Skeletal muscle cell (primary cell): ENCODE data around the gene GRIA4.
A peak's percentile ranks its signal among the peaks of the same experiment; 100 is the strongest.

Experiments
- DNase-seq: peaks from one replicate; pipeline ENCODE4 v3.0.0-alpha.2; 2010; ENCODE audit warnings: low read depth
- H3K4me3 ChIP-seq: 2 replicates; pipeline ENCODE4 v1.5.1; 2011; ENCODE audit warnings: low read depth, mild to moderate bottlenecking, control low read depth, low read length, moderate library complexity

The GRIA4 gene

DNA sequence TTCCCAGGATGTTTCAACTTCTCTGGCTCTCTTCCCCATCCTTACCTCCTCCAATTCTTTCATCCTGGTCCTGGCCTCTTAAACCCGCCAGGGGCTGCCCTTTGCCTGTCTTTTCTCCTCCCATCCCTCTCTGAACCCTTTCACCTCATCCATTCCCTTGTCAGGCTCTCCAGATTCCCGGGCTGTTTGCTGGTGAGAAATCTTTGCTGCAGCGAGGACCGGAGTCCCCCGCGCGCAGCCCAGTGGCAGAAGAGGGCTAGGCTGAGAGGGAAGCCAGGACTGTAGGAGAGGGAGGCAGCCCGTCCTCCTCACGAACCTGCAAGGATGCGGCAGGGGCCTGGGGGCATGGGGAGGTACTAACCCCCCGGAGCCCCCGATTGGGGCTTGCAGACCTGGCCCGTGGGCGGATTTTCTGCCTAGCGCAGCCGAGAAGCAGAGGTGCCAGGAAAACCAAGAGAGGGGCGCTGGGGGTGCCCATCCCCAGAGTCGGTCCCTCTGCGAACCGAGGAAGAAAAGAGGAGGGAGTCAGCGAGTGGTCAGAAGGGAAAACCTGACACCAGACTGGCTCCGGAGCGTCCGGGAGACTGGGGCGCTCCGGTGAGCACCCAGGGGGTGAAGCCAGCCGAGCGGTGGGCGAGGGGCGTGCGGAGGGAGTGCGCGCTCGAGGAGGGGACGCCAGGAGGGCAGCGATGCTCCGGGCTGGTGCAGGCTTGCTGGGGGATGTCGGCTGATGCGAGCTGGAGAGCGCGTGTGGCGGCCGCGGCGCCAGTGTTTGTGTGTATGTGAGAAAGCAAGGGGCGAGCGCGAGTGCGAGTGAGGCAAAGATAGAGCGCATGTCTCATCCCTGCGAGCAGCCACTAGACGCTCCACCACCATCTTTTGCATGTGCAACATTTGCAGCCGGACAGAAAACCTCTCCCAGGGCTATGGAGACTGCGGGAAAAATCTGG is at the start of gene GRIA4:
GRIA4 (plus strand) TSS at position 242 of the 950 bp plus-strand sequence. CDS start 925 bp downstream, outside the sequence.
- no peak for DNase-seq
- peak within 1 kb of the TSS; percentile 54 for H3K4me3 ChIP-seq

DNA sequence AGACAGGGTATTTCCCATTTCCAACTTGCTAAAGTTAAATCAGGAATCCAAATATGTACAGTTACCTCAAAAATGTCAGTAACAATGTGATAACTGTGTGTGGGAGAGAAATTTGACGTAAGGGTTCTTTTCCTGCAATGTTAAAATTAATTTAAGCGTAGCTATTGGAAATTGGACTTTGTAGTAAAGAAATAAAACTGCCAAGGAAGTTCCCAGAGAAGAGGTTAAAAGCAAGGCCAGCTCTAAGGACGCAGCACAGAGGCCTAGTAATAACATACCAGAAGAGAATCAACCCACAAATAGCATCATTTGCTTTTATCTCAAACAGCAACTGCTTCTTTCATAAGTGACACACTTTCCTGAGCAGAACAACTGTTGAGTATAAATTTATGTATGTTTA is 36.8 kb upstream of the GRIA4 start:
- no peak for DNase-seq
- H3K4me3 ChIP-seq, result no peak overlapping the region

DNA sequence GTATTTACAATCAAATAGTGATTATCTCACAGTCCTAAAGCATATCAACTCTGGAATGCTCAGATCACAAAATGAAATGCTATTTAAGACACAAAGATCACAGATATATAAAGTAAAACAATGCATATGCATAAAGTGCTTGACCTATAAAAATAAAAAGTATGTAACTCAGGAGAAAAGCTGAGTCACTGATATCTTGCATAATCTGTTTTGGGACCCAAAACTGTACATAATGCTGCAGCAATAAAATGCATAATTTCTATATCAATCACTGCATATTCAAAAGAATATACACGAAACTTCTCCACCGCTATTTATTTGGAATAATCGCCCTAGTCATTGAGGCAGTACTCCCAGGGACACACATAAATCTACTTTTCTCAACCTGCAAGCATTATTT is 34.9 kb upstream of the GRIA4 start:
- no peak for DNase-seq
- H3K4me3 ChIP-seq, result no peak overlapping the region

DNA sequence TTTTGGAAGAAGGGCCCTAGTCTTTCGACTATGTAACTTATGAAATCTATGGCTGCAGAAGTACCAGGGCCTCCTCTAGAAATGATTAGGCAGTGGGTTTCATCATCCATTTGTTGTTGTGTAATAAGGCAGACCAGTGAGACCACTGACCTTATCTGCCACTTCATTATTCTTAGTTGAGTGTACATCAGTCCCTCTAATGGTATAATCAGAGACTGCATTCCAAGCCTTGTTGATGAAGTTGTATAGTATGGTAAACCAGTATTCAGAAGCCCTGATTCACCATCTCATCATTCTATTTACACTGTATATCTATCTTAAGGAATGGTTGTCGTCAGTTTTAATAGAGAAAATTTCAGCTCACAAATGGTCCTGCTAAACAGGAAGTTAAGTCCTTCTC is 32.2 kb upstream of the GRIA4 start:
- H3K4me3 ChIP-seq, result no peak overlapping the region
- peak; percentile 25 for DNase-seq

DNA sequence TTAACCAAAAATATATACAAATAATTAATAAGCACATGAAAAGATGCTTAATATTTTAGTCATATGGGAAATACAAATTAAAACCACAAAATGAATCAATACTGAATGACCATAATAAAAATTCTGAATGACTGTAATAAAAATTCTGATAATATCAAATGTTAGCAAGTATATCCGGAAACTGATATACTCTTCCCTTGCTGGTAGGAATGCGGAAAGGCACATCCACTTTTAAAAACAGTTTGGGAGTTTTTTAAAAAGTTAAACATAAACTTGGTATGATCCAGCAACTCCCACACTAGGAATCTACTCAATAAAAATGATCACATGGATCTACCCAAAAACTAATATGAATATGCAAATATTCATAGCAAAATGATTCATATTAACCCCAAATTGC is 30.8 kb upstream of the GRIA4 start:
- DNase-seq, result no peak
- H3K4me3 ChIP-seq, result no peak overlapping the region

DNA sequence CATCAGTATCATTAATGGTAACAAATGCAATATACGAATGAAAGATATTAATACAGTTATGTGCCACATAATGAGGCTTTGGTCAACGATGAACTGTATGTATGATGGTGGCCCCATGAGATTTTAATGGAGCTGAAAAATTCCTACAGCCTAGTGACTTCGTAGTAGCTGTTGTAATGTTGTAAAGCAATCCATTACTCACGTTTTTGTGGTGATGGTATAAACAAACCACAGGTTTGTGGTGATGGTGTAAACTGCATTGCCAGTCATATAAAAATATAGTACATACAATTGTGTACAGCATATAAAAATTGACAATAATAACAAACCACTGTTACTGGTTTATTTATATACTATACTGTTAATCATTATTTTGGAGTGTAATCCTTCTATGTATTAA is 27.4 kb upstream of the GRIA4 start:
- H3K4me3 ChIP-seq, result no peak overlapping the region
- no peak for DNase-seq

DNA sequence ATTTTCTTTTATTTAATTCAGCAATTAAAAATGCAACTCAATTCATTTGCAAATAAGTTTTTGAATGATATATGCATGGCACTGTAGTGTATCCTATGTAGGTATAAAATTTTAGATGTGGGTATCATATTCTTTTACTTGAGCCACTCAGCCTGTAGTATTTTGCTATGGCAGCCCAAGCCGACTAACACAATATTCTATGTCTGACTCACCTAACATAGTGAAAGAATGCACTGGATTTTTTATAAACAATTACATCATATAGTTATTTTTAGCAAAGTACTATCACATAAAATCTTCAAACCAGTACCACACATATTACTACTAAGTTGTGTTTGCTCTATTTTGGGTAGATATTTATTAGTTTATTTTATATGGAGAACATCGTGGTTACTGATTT is 21.9 kb upstream of the GRIA4 start:
- no peak for DNase-seq
- H3K4me3 ChIP-seq, result no peak overlapping the region

DNA sequence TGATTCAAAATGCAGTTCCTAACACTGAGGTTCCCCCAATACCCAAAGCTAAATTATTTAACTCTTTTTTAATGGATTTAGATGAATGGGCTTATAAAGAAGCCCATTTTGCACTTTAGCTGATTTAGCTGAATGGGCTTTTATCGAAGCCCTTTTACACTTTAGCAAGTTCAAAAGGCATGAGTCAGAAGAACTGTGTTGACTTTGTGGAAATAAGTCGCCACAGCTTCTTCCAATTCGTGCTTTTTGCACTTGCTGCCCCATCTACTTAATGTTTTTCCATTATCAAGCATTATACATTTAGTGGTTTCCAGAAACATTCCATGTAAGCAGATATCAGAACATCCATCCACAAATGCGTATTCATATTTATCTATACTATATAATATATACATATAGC is 20.5 kb upstream of the GRIA4 start:
- no peak overlapping the region for H3K4me3 ChIP-seq
- no peak for DNase-seq

DNA sequence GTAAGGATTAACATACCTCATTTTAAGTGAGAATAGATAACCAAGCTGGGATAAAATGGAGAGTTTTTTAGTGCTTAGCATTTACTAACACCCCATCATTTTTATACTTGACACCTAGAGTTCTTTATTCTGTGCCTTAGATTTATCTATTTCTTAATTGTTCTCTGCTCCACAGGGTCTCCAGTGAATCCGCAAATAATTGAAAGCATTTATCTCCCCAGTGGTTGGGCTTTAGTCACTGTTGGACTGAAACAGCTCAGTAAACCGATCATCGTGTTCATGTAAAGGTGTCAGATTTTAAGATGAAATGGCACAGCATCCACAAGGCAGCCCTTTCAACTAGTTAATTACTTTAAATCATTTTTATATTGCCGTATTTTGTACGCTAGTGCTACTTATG is 17.8 kb upstream of the GRIA4 start:
- H3K4me3 ChIP-seq, result no peak overlapping the region
- DNase-seq, result no peak

DNA sequence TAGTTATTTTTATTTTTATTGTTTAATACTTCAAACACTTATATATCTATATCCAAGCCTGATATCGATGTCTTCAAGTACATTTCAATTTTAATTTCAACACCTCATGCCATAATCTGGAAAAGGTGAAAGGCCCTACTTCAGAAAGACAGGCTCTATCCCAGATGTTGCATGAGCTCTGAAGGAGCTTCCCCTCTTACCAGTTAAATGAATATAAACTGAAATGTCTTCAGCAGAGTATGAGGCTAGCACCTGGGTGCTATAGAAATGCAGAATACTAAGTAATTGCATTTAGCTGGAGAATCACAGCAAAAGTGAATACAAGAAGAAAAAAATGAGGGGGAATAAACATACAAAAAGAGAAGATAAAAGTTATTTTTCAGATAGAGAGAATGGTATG is 11.5 kb upstream of the GRIA4 start:
- DNase-seq, result no peak
- no peak overlapping the region for H3K4me3 ChIP-seq

DNA sequence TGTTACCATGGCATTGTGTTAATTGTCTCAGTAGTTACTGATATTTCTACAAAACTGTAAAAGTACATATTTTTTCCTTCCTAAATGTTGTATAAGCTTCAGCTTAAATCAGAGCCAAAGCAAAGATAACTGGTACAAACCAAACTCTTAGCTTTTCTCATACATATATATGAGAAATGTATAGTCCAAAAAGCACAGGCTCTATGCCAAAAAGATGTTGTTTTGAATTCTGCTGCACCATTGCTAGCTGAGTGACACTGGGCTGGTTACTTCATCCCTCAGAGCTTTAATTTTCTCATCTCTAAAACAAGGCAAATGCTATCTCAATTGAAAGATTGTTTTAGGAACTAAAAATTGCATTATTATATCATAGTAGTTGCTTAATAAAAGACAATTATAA is 6.7 kb upstream of the GRIA4 start:
- no peak for DNase-seq
- no peak overlapping the region for H3K4me3 ChIP-seq

DNA sequence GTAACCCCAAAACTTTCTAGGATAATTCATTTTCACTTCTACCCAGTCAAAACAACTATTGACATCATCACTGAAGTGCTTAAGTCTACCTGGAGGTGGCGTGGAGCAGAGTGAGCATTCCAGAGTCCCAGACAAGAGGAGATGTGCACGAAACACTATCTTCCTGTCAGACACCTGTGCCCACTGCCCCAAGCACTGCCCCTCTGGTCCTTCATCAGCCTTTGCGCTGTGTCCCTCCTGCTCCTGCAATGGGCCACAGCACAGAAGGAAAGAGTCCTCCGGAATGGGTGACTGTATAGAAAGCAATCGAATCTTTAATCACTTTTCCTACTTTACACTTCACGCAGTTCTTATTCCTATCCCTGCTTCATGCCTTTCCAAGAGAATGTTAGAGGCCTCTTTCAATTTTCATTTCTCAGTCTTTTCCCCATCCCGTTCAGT is 512 bp upstream of the GRIA4 start:
- DNase-seq, result no peak
- H3K4me3 ChIP-seq, result no peak overlapping the region

DNA sequence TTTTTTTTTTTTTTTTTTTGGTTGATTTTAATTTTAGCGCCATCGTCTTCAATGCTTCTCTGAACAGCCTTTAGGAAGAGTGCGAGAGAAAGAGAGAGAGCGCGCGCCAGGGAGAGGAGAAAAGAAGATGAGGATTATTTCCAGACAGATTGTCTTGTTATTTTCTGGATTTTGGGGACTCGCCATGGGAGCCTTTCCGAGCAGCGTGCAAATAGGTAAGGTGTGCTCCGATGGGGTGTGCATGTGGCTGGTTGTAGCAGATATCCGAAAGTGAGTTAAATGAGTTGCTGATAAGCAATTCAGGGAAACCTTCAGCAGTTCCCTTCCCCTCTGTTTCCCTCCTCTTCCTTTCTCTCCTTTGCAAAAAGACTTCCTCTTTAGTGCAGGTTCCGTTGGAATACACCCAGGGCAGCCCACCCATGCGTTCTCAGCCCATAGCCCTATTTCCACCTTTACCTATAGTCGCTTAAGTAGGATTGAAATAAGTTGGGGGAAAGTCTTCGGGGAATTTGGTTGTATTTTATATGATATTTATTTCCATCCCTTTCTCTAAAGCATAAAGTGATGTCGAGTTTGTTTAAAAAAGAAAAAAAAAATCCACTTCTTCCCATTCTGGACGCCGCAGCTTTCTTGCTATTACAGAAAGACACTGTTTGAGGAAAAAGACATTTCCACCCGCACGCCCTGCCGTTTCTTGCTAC is 1.1 kb downstream of the GRIA4 start:
- DNase-seq, result no peak
- peak overlapping the region; percentile 54 for H3K4me3 ChIP-seq

DNA sequence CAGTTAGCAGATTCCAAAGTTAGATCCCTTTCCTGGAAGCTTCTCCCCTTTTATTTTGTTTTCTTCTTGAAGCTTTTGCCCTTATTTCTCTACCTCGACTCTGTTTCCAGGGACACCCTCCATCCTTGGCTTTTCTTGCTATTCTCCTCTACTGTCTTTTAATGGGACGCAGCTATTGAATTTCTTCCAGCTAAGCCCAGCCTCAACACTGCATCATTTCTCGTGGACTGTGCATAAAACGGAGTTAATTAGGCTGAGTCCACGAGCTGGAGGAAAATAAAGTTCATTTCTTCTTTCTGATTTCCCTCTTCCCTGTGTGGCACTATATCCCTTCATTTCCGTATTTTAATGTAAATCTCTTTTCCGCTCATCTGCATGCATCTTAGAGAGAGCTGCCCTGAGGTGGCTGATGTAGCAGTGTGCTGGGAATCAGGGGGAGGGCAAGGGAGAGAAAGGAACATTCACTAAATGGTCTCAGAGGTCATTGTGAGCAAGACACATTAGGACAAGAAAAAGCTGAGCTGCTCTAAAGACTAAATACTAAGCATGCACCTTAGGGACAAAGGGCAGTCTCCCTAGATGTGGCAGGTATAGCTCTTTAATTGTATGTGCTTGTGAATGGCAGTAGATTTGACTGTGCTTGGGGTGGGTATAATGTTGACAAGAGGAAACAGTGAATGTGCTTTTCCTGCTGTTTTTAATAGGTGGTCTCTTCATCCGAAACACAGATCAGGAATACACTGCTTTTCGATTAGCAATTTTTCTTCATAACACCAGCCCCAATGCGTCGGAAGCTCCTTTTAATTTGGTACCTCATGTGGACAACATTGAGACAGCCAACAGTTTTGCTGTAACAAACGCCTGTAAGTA is 1.9 kb downstream of the GRIA4 start:
- H3K4me3 ChIP-seq, result peak overlapping the region; percentile 54
- DNase-seq, result no peak

DNA sequence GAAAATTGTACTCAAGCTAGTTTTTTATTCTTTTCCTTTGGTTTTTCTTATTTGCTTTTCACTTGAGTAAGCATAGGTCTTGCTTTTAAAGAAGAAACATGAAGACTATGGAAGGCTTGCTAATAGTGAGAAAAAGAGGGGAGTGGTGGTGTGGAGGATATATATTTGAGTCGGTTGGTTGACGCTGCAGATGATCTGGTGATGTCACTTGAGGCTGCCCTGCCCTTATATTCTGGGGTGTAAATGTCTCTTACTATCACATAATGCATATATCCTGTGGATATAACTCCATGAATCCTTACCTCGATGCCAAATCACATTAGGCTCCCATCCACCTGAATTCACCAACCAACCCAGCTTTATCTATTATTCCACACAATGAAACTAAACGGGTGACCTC is 2.9 kb downstream of the GRIA4 start:
- H3K4me3 ChIP-seq, result no peak overlapping the region
- DNase-seq, result no peak

DNA sequence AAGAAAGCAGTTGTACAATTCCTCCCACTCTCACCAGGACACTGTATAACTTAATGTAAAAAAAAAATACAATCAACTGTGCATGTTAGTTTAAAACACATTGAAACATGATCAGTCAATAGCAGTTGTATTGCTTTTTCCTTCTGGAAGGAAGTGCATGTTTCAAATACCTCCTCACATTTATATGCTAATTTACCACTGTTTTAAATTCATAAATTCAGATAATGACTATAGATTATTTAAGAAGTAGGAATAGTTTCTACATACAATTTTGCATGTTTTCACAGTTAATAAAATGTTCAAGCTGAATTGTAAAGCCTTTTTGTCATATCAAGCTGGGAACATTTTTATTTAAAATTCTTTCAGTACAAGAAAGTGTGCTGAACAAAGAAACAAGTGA is 3.3 kb downstream of the GRIA4 start:
- no peak overlapping the region for H3K4me3 ChIP-seq

DNA sequence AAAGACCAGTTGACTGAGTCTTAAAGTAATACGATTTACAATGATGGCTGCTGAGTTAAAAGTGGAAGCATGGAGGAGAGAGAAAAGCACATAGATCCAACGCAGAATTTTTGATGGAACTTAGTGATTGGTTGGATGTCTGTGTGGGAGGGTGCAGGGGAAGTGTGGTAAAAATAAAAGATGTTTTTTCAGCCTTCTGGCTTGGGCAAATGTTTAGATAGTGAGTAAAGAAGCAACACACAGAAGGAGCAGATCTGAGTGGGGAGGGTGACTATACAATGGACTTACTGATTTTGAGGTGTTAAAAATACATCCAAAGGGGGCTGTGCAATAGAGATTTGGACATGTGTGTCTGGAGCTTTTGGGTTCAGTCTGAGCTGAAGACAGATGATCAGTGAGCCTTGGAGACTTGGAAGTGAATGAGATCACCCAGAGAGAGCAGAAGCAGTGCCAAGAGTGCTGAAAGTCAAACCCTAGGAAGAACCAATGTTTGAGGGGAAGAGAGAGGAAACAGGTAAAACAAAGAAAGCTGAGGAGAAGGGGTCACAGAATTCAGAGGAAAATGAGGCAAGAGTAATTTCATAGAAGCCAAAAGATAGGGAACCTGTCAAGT is 8.6 kb downstream of the GRIA4 start:
- no peak overlapping the region for H3K4me3 ChIP-seq
- DNase-seq, result no peak

More for the DNA sequence above, 3.3 kb downstream of the GRIA4 start:
- no peak for DNase-seq

DNA sequence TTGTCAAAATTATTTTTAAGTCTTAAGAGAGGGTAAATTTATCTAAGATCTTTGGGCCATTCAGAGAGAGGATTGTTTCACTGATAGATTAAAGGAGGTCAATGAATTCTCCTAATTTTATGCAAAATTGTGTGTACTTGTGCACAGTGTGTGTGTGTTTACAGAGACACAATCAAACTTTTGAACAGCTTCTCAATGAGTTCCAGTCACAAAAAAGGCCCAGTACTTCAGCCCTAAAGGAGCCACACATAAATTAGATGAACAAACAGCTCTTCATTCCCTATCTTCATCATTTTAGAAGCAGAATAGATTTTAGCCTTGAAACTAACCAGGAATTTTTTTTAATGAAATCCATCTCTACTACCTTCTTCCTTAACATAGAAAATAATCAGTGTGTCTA is 9.7 kb downstream of the GRIA4 start:
- DNase-seq, result no peak
- H3K4me3 ChIP-seq, result no peak overlapping the region

DNA sequence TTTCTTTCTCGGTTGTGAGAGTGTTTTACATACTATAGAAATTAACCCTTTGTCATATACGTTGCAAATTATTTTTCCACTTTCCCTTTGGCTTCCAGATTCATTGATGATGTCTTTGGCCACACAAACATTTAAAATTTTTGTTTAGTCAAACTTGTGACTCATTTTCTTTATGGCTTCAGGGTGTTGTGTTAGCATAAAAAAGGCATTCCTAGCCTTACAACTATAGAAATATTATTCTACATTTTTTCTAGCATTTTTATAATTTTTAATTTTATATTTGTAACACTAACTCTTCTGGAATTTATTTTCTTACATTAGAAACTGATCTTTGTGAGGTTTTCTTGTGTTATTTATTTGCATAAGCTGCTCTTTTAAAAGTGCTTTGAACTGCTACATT is 12.1 kb downstream of the GRIA4 start:
- DNase-seq, result no peak
- H3K4me3 ChIP-seq, result no peak overlapping the region
